IPS DF 6.9 (cell line): ENCODE measurements around the gene POLD3.
A peak's percentile ranks its signal among the peaks of the same experiment; 100 is the strongest.

Source experiments
- DNase-seq: peaks from one replicate; pipeline ENCODE4 v3.0.0-alpha.2; 2013; ENCODE audit warnings: low read depth, low spot score
- H3K27ac ChIP-seq: one replicate; pipeline ENCODE4 v1.5.1; 2013; ENCODE audit warnings: low read length, control low read depth
- H3K27me3 ChIP-seq: 2 replicates; pipeline ENCODE4 v1.6.1; 2013; ENCODE audit warnings: mild to moderate bottlenecking, low read length; ENCODE audit not compliant: control insufficient read depth, insufficient read depth
- H3K36me3 ChIP-seq: 2 replicates; pipeline ENCODE4 v1.6.1; 2013; ENCODE audit warnings: low read length; ENCODE audit not compliant: control insufficient read depth, insufficient read depth
- H3K4me1 ChIP-seq: 2 replicates; pipeline ENCODE4 v1.6.1; 2013; ENCODE audit warnings: low read length; ENCODE audit not compliant: control insufficient read depth, insufficient read depth
- H3K4me3 ChIP-seq: 2 replicates; pipeline ENCODE4 v1.5.1; 2013; ENCODE audit warnings: mild to moderate bottlenecking, low read length
- H3K9me3 ChIP-seq: 2 replicates; pipeline ENCODE4 v1.6.1; 2013; ENCODE audit warnings: low read length, inconsistent platforms; ENCODE audit not compliant: control insufficient read depth, insufficient read depth
- WGBS: extraction: QIAGEN DNeasy Blood & Tissue Kit; methylation state at CpG from one replicate; pipeline ENCODE4 v1.1.7; 2013; ENCODE audit warnings: mixed read lengths, missing lambda C conversion rate; ENCODE audit not compliant: insufficient read length, insufficient coverage; 5-methylcytosine and 5-hydroxymethylcytosine counted together

POLD3 gene

GRCh38 chr11:74592441-74593362 is at the start of gene POLD3:
Gene POLD3, plus strand, starts transcription at chr11:74592582. Its CDS starts 77 bp downstream, at chr11:74592659.
- Histone ChIP-seq H3K4me3 (peak within 1 kb of the TSS; percentile 91), H3K27me3 (no peaks in the 10 kb centered on the region), H3K4me1 (no peaks in the 10 kb centered on the region), H3K9me3 (no peaks in the 10 kb centered on the region), H3K36me3 (no peaks in the 10 kb centered on the region), H3K27ac (no peak within 1 kb of the TSS)
- DNase-seq, result peak; percentile 71
- WGBS, result no CpG with 5 or more reads among the region's 63 CpGs

GRCh38 chr11:74543991-74544390 is 48.4 kb upstream of the POLD3 start:
- Histone ChIP-seq H3K27ac (no peak overlapping the region), H3K36me3 (no peaks in the 10 kb centered on the region), H3K9me3 (peaks cover 4% of the 10 kb centered on the region), H3K27me3 (no peaks in the 10 kb centered on the region), H3K4me1 (no peaks in the 10 kb centered on the region), H3K4me3 (no peak overlapping the region)
- no CpG with 5 or more reads among the region's 2 CpGs for WGBS
- DNase-seq, result no peak

GRCh38 chr11:74546752-74547151 is 45.6 kb upstream of the POLD3 start:
- Histone ChIP-seq H3K4me1 (no peaks in the 10 kb centered on the region), H3K27me3 (no peaks in the 10 kb centered on the region), H3K27ac (no peak overlapping the region), H3K36me3 (no peaks in the 10 kb centered on the region), H3K4me3 (no peak overlapping the region), H3K9me3 (peaks cover 4% of the 10 kb centered on the region)
- no peak for DNase-seq
- no CpG with 5 or more reads among the region's 5 CpGs for WGBS

GRCh38 chr11:74550991-74551753 is 41.2 kb upstream of the POLD3 start:
- no CpG with 5 or more reads among the region's 4 CpGs for WGBS
- Histone ChIP-seq H3K4me1 (no peaks in the 10 kb centered on the region), H3K4me3 (no peak overlapping the region), H3K9me3 (no peaks in the 10 kb centered on the region), H3K27me3 (no peaks in the 10 kb centered on the region), H3K36me3 (no peaks in the 10 kb centered on the region), H3K27ac (no peak overlapping the region)
- DNase-seq, result no peak

DNA sequence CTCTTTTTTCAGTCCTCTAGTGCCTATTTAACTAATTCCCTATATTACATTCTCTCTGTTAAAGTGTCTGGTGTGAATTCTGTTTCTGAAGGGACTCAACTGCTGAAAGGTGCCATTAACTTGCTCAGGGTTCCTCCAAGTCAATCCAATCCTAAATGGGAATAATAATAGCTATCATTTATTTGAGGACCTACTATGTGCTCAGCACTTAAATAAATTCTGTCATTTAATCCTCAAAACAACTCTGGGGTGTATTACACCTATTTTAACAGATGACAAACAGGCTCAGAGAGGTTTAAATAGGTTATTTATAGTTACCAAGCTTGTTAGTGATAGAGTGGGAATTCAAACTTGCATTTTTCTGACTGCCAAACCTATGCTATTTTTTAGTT is 40.6 kb upstream of the POLD3 start:
- no peaks in the 10 kb centered on the region for H3K4me1 ChIP-seq
- no peaks in the 10 kb centered on the region for H3K27me3 ChIP-seq
- no peaks in the 10 kb centered on the region for H3K9me3 ChIP-seq
- DNase-seq, result no peak
- H3K4me3 ChIP-seq, result no peak overlapping the region
- H3K36me3 ChIP-seq, result no peaks in the 10 kb centered on the region
- H3K27ac ChIP-seq, result no peak overlapping the region

DNA sequence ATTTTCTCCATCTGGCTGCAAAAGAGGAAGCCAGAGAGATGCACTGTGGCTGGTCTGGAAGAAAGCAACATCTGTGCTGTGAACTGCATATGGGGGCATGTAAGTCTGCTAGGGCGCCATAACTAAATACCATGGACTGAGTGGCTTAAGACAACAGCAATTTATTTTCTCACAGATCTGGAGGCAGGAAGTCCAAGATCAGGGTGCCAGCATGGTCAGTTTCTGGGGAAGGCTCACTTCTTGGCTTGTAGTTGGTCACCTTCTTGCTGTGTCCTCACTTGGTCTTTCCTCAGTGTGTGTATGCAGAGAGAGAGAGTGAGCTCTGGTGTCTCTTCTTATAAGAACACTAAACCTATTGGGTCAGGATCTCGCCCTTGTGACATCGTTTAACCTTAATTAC is 34.9 kb upstream of the POLD3 start:
- H3K9me3 ChIP-seq, result no peaks in the 10 kb centered on the region
- no peak overlapping the region for H3K4me3 ChIP-seq
- no peaks in the 10 kb centered on the region for H3K4me1 ChIP-seq
- no peak for DNase-seq
- no peaks in the 10 kb centered on the region for H3K36me3 ChIP-seq
- H3K27me3 ChIP-seq, result no peaks in the 10 kb centered on the region; the same call in 1 of the 2 replicates
- WGBS, result no CpG with 5 or more reads among the region's 3 CpGs
- H3K27ac ChIP-seq, result no peak overlapping the region

DNA sequence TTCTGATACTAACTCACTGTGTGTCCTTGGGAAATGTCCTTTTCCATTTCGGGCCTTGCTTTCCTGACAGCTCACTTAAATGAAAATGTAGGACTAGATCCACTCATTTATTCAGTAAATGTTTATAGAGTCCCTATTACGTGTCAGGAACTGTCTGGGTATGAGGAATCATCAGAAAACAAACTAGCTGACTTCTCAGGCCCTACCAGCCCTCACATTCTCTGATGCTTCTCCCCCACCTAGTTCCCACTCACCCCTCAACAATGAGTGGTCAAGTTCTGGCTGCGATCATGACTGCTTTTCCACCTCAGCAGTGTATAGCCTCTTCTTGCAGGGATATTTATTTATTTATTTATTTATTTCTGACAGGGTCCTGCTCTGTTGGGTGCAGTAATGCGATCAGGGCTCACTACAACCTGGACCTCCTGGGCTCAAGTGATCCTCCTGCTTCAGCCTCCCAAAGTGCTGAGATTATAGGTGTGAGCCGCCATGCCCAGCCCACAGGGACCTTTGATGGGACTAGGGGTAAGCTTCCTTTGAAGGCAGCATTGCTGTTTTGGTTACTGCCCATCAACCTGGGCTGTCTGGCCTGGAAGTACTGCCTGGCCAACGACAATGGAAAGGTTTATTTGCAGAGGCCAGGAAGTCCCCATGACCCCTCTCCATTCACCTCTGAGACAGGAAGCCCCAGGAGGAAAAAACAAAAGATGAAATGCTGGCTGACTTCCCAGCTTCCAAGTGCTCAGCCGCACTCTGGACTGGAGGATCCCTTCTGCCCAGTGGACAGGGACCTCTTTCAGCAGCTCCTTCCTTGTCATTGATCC is 33.1 kb upstream of the POLD3 start:
- no peak overlapping the region for H3K27ac ChIP-seq
- DNase-seq, result no peak
- H3K4me3 ChIP-seq, result no peak overlapping the region
- no CpG with 5 or more reads among the region's 7 CpGs for WGBS
- H3K9me3 ChIP-seq, result no peaks in the 10 kb centered on the region
- no peaks in the 10 kb centered on the region for H3K4me1 ChIP-seq
- H3K36me3 ChIP-seq, result no peaks in the 10 kb centered on the region
- no peaks in the 10 kb centered on the region; the same call in 1 of the 2 replicates for H3K27me3 ChIP-seq

DNA sequence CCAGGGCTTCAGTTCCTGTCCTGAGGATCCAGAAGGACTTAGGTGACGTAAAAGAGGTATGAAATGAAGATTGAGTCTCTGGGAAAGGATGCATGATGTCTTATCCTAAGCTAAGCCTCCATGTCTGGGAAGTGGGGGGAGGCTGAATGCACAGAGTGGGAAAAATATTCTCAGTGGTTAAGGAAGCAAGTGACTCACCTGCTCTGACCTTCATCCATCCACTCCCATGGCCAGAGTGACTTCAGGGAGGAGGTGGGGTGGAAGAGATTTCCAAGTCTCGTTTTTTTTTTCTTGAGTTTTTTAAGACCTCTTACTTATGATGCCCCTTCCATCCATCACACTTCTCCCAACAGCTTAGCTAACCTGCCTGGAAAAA is 32.5 kb upstream of the POLD3 start:
- DNase-seq, result no peak
- WGBS, result no CpG with 5 or more reads among the region's 2 CpGs
- Histone ChIP-seq H3K27me3 (no peaks in the 10 kb centered on the region; the same call in 1 of the 2 replicates), H3K27ac (no peak overlapping the region), H3K36me3 (no peaks in the 10 kb centered on the region), H3K4me1 (no peaks in the 10 kb centered on the region), H3K4me3 (no peak overlapping the region), H3K9me3 (no peaks in the 10 kb centered on the region)

- no CpG with 5 or more reads among the region's 5 CpGs for WGBS
- DNase-seq, result no peak
- no peaks in the 10 kb centered on the region for H3K27me3 ChIP-seq
- no peak overlapping the region for H3K4me3 ChIP-seq
- no peaks in the 10 kb centered on the region for H3K9me3 ChIP-seq
- H3K36me3 ChIP-seq, result no peaks in the 10 kb centered on the region
- no peak overlapping the region for H3K27ac ChIP-seq
- H3K4me1 ChIP-seq, result no peaks in the 10 kb centered on the region
These were observed 26.0 kb upstream of the POLD3 start for GRCh38 chr11:74566146-74566960.
